Activated CD8-positive, alpha-beta memory T cell treated with anti-CD3 and anti-CD28 coated beads for 1 hour (primary cell): ENCODE measurements around the gene AKAP6.

Experiments
- DNase-seq, 2 donors: peaks; one replicate each; pipeline ENCODE4 v3.0.0-alpha.2; 2020; ENCODE audit warnings: low read depth in 1 of 2; ENCODE audit errors: extremely low read depth in 1 of 2

Gene AKAP6

GRCh38 chr14:32404784-32405573 is 75.9 kb downstream of the AKAP6 start:
- DNase-seq: no peak

GRCh38 chr14:32405856-32406255 is 76.8 kb downstream of the AKAP6 start:
- DNase-seq: no peak

GRCh38 chr14:32407130-32407529 is 78.0 kb downstream of the AKAP6 start:
- no peak for DNase-seq

GRCh38 chr14:32408018-32408417 is 78.9 kb downstream of the AKAP6 start:
- no peak for DNase-seq

GRCh38 chr14:32412103-32412502 is 83.0 kb downstream of the AKAP6 start:
- DNase-seq: no peak

GRCh38 chr14:32412532-32412931 is 83.4 kb downstream of the AKAP6 start:
- DNase-seq: no peak

GRCh38 chr14:32413967-32414640 is 85.0 kb downstream of the AKAP6 start:
- no peak for DNase-seq

GRCh38 chr14:32414808-32415255 is 85.7 kb downstream of the AKAP6 start:
- DNase-seq: no peak

GRCh38 chr14:32417956-32418552 is 89.0 kb downstream of the AKAP6 start:
- no peak for DNase-seq

GRCh38 chr14:32419429-32419828 is 90.3 kb downstream of the AKAP6 start:
- DNase-seq: no peak

- no peak for DNase-seq
These were observed 92.7 kb downstream of the AKAP6 start for GRCh38 chr14:32421781-32422180.

GRCh38 chr14:32422440-32422839 is 93.3 kb downstream of the AKAP6 start:
- DNase-seq: no peak

GRCh38 chr14:32426028-32426427 is 96.9 kb downstream of the AKAP6 start:
- DNase-seq: no peak

- no peak for DNase-seq
These were observed 97.7 kb downstream of the AKAP6 start for GRCh38 chr14:32426586-32427388.

GRCh38 chr14:32427726-32428528 is 98.8 kb downstream of the AKAP6 start:
- DNase-seq: no peak

- no peak for DNase-seq
These were observed 99.8 kb downstream of the AKAP6 start for GRCh38 chr14:32428875-32429274.

GRCh38 chr14:32430326-32430725 is 101.2 kb downstream of the AKAP6 start:
- no peak for DNase-seq

- no peak for DNase-seq
These were observed 103.9 kb downstream of the AKAP6 start for GRCh38 chr14:32432813-32433538.

- no peak for DNase-seq
These were observed 105.1 kb downstream of the AKAP6 start for GRCh38 chr14:32434180-32434579.

- no peak for DNase-seq
These were observed 105.8 kb downstream of the AKAP6 start for GRCh38 chr14:32434880-32435279.
